GM10248 (cell line): ENCODE measurements around the gene UCN.

Experiments
- CTCF ChIA-PET: fragments of 300-600 bp; sonication (Branson Sonifier 250); formaldehyde crosslinking; extraction: SDS; loops from one replicate; lab custom pipeline; 2021; ENCODE audit warnings: antibody characterized with exemption; lab: Yijun Ruan, JAX
- POLR2A ChIA-PET: fragments of 350-650 bp; sonication (Branson Sonifier 250); formaldehyde crosslinking; extraction: SDS; loops from one replicate; lab custom pipeline; 2020; ENCODE audit warnings: antibody characterized with exemption; lab: Yijun Ruan, JAX
- DNase-seq: peaks from one replicate; pipeline ENCODE4 v3.0.0; 2012; ENCODE audit errors: extremely low spot score
- CTCF ChIP-seq: IDR thresholded peaks from 2 replicates; pipeline ENCODE4 v1.5.1; 2012; ENCODE audit warnings: mild to moderate bottlenecking, low read depth; ENCODE audit errors: extremely low read depth, missing control alignments, control extremely low read depth

Gene UCN

GRCh38 chr2:27298391-27299080, 9.7 kb downstream of the UCN start:
- CTCF ChIA-PET, result interaction anchor here (1.2 to 10.7 kb wide), 3 partner anchors 9 to 36 kb away, joined by 3 to 138 read pairs (median 3); partner anchors contain the start of gene TRIM54
- DNase-seq, result no peak
- no peak for TF ChIP-seq CTCF
- POLR2A ChIA-PET, result no interaction called here

- ChIA-PET POLR2A (no interaction called here), CTCF (interaction anchor here (1.0 to 10.7 kb wide), 5 partner anchors 15 to 1324 kb away, joined by 3 to 138 read pairs (median 3); partner anchors contain the start of gene TRIM54)
- no peak for DNase-seq
- TF ChIP-seq CTCF, result no peak
These were observed 11.1 kb downstream of the UCN start for GRCh38 chr2:27297195-27297594.

GRCh38 chr2:27296481-27296880, 11.8 kb downstream of the UCN start:
- no peak for DNase-seq
- ChIA-PET POLR2A (no interaction called here), CTCF (interaction anchor here (1.3 to 10.7 kb wide), 4 partner anchors 14 to 335 kb away, joined by 3 to 138 read pairs (median 4); partner anchors contain the start of gene TRIM54)
- TF ChIP-seq CTCF, result no peak

GRCh38 chr2:27294928-27295327, 13.3 kb downstream of the UCN start:
- POLR2A ChIA-PET, result no interaction called here
- no peak for TF ChIP-seq CTCF
- DNase-seq, result no peak
- CTCF ChIA-PET, result interaction anchor here (6.8 to 9.3 kb wide), 2 partner anchors 8 to 14 kb away, joined by 63 to 87 read pairs; partner anchors contain the start of gene TRIM54

GRCh38 chr2:27291865-27292264, 16.4 kb downstream of the UCN start:
- ChIA-PET CTCF (interaction anchor here (0.7 to 9.3 kb wide), 7 partner anchors 11 to 194 kb away, joined by 3 to 87 read pairs (median 8); partner anchors contain the start of gene TRIM54), POLR2A (no interaction called here)
- TF ChIP-seq CTCF, result no peak
- DNase-seq, result no peak

GRCh38 chr2:27290549-27290948, 17.7 kb downstream of the UCN start:
- CTCF ChIA-PET, result interaction anchor here (1.2 to 9.3 kb wide), 3 partner anchors 8 to 12 kb away, joined by 3 to 87 read pairs (median 63); partner anchors contain the start of gene TRIM54
- no peak for TF ChIP-seq CTCF
- POLR2A ChIA-PET, result no interaction called here
- DNase-seq, result no peak
